GM18873 (cell line): ENCODE results near the gene ATP2C1.
A peak's percentile ranks its signal among the peaks of the same experiment; 100 is the strongest.

Experiments
- ATAC-seq: cut with Tn5 transposase; IDR thresholded peaks from one replicate; pipeline ENCODE4 v1.9.1; 2021; ENCODE audit warnings: mild to moderate bottlenecking, moderate library complexity, moderate number of reproducible peaks; ENCODE audit not compliant: unreplicated experiment, low FRiP score

The ATP2C1 gene

GRCh38 chr3:130894130-130894985 is 474 bp downstream of the ATP2C1 start:
- ATAC-seq, result no peak

DNA sequence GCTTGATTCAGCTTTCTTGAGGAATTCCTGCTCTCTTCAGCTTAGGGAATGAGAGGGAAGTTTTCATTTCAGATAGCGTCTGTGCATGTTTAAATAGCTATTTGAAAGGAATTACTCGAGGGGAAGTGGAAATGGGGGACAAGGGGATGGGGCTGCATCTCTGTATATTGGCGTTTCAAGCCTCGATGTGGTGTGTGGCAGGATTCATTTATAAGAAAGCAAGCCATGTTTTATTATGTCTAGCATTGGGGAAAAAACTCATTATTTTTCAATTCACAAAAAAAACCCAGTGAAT is 1.0 kb downstream of the ATP2C1 start:
- no peak for ATAC-seq

- no peak for ATAC-seq
Observed at GRCh38 chr3:130895690-130896488, 2.0 kb downstream of the ATP2C1 start.

DNA sequence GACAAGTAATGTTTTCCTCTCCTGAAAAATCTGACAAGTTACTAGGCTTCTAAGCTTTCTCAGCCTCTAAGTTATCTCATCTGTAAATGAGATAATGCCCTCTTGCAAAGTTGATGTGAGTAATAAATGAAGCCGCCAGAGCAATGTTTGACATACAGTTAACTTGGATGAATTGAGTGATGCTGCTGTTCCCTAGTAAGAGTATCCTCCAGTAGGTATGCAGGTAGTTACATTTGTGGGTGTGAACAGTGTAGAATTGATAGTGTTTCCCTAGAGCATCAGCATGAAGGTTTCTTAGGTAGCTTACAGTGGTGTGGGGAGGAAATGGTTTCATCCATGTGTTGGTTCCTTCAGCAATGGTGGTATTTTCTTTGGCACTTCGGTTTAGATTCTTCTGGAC is 3.4 kb downstream of the ATP2C1 start:
- ATAC-seq, result no peak

DNA sequence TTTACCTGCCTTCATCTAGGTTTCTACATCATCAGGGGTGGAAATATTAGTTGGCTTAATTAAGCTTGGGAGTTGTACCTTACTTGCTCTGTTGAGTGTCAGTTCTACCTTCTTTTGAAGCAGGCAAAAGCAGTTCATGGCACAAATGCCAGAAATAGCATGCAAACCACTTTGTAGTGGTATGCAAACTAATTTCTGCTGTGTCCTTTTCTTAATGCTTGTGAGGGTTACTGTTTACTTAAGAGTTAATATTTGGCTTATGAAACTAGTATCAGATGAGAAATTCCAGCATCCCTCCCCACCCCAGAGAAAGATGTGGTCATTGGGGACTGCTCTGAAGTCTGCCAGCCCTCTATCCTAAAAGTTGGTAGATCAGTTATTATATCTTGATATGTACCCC is 7.1 kb downstream of the ATP2C1 start:
- peak; percentile 42 for ATAC-seq

GRCh38 chr3:130901463-130902204 is 7.8 kb downstream of the ATP2C1 start:
- ATAC-seq, result no peak

GRCh38 chr3:130903412-130903908 is 9.6 kb downstream of the ATP2C1 start:
- no peak for ATAC-seq

- no peak for ATAC-seq
Observed at GRCh38 chr3:130904491-130904890, 10.6 kb downstream of the ATP2C1 start.

DNA sequence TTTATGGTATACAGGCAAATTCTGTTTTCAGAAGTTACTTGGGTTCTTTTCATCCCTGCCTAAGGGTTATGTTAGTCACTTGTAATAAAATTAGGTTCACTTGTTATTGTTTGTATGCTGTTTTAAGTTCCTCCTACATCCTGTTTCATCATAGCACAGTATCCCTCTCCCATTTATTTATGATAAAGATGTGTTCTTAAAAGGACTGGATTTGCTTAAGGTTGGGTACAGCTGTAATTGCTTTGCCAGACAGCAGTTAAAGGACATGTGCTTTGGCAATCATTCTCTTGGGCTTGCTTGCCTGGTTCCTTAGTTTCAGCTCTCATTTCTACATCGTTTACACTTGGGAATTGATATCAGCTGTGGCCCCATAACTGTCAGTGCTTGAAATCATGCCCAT is 11.7 kb downstream of the ATP2C1 start:
- no peak for ATAC-seq

DNA sequence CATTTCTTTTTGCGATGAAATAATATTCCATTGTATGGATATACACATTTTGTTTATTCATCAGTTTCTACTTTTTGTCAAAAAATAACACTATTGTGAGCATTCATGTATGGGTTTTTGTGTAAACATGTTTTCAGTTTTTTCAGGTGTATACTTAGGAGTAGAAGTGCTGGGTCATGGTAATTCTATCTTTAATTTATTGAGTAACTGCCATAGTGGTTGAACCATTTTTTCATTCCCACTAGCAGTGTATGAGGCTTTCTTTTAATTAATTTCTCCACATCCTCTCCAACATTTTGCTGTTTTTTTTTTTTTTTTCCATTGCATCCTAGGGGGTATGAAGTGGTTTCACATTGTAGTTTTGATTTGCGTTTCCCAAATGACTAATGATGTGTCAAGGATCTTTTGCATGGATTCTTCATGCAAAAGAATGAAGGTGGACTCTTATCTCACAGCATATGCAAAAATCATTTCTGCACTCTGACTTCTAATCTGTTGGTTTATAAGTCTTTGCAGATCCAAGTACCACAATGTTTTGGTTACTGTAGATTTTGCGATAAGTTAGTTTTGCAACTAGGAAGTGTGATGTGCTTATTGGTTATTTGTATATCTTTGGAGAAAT is 12.6 kb downstream of the ATP2C1 start:
- no peak for ATAC-seq

GRCh38 chr3:130907500-130907899 is 13.6 kb downstream of the ATP2C1 start:
- ATAC-seq, result no peak

GRCh38 chr3:130907966-130908365 is 14.1 kb downstream of the ATP2C1 start:
- no peak for ATAC-seq

DNA sequence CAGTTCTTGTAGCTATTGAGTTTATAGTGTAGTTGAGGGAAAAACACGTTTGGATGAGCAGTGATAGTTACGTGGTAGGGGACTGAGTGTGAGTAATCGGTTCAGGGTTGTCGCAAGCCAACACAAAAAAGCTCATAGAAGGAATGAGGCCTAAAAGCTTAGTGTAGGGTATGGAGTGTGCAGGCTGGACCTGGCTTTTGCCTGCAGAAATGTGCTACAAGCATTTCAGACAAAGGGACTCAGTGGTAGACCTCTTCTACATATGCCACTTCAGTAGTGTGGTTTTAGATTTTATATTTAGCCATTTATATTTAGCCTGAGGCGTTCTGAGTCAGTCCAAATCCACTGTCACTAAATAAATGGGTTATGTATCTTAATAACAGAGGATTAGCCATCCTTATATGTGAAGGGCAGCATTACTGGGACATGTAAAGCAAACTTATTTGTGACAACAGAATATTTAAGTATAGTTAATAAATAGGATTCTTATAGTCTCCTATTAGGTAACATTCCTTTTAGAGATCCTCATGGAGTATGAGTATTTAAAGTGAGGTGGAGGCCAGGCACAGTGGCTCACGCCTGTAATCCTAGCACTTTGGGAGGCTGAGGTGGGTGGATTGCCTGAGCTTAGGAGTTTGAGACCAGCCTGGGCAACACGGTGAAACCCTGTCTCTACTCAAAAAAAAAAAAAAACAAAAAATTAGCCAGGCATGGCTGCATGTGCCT is 21.8 kb downstream of the ATP2C1 start:
- no peak for ATAC-seq

GRCh38 chr3:130916507-130917167 is 22.8 kb downstream of the ATP2C1 start:
- no peak for ATAC-seq

- ATAC-seq, result no peak
Observed at GRCh38 chr3:130918328-130918727, 24.4 kb downstream of the ATP2C1 start.

GRCh38 chr3:130925628-130926027 is 31.7 kb downstream of the ATP2C1 start:
- ATAC-seq, result no peak

- ATAC-seq, result no peak
Observed at GRCh38 chr3:130926504-130926903, 32.6 kb downstream of the ATP2C1 start.

DNA sequence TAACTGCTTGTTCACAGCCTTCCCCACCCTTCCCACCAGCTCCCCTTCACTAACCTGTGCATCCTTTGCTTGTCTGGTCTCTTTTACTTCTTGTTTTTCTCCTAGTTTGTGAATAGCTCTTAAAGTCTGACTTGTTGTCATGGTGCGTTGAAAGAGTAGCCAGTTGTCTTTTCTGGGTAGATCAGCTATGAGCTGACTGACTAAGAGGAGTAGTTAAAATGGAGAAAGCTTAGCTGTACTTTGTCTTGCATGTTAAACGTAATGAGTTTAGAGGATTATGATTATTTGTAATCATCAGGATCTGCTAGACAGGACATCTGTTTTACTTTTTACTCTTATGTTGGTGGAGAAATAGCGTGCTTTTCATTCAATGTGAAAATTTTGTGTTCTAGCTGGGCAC is 35.9 kb downstream of the ATP2C1 start:
- no peak for ATAC-seq

GRCh38 chr3:130932979-130933378 is 39.1 kb downstream of the ATP2C1 start:
- ATAC-seq, result no peak
